ENCODE measurements around the gene PAX7. TPM values are rescaled to one million over a fixed set of nuclear protein-coding genes. Genes with fewer than 3 reads are reported as not detected.

Gene PAX7
- total RNA-seq, 1 donor from 2014 or later = not detected

GRCh38 chr1:18787825-18788385, 157.3 kb downstream of the PAX7 start:
- intact Hi-C loops (cut with DNase I) = no loop called here
- H3K4me3 ChIP-seq = no peak overlapping the region
- peaks cover 37% of the 10 kb centered on the region for H3K27me3 ChIP-seq
- no peak for DNase-seq
- no peak for TF ChIP-seq CTCF (IDR thresholded peaks at IDR 0.05)
- no peak for ATAC-seq
- no peaks in the 10 kb centered on the region for H3K4me1 ChIP-seq
- no peak overlapping the region for H3K27ac ChIP-seq
- H3K36me3 ChIP-seq = no peaks in the 10 kb centered on the region
- no peaks in the 10 kb centered on the region for H3K9me3 ChIP-seq

- Histone ChIP-seq H3K9me3 (no peaks in the 10 kb centered on the region), H3K27me3 (peaks cover 40% of the 10 kb centered on the region), H3K4me1 (no peaks in the 10 kb centered on the region), H3K27ac (no peak overlapping the region), H3K36me3 (no peaks in the 10 kb centered on the region), H3K4me3 (no peak overlapping the region)
- intact Hi-C loops (cut with DNase I) = no loop called here
- TF ChIP-seq CTCF (IDR thresholded peaks at IDR 0.05) = no peak
- no peak for DNase-seq
- ATAC-seq = no peak
These were observed 158.6 kb downstream of the PAX7 start for GRCh38 chr1:18789246-18789645.

- DNase-seq = no peak
- intact Hi-C loops (cut with DNase I) = no loop called here
These were observed 162.1 kb downstream of the PAX7 start for GRCh38 chr1:18792747-18793146.

GRCh38 chr1:18793164-18793563, 162.5 kb downstream of the PAX7 start:
- DNase-seq = no peak
- Histone ChIP-seq H3K27ac (no peak overlapping the region), H3K36me3 (no peaks in the 10 kb centered on the region), H3K4me3 (no peak overlapping the region), H3K4me1 (no peaks in the 10 kb centered on the region), H3K9me3 (no peaks in the 10 kb centered on the region), H3K27me3 (peaks cover 21% of the 10 kb centered on the region)
- no peak for TF ChIP-seq CTCF (IDR thresholded peaks at IDR 0.05)
- ATAC-seq = peak; percentile 12
- intact Hi-C loops (cut with DNase I) = no loop called here

More at GRCh38 chr1:18792747-18793146, 162.1 kb downstream of the PAX7 start:
- Histone ChIP-seq H3K4me3 (no peak overlapping the region), H3K36me3 (no peaks in the 10 kb centered on the region), H3K9me3 (no peaks in the 10 kb centered on the region), H3K4me1 (no peaks in the 10 kb centered on the region), H3K27me3 (peaks cover 21% of the 10 kb centered on the region), H3K27ac (no peak overlapping the region)
- TF ChIP-seq CTCF (IDR thresholded peaks at IDR 0.05) = no peak
- ATAC-seq = no peak

- DNase-seq (no peak), ATAC-seq (no peak)
- Histone ChIP-seq H3K27ac (no peak overlapping the region), H3K36me3 (no peaks in the 10 kb centered on the region), H3K4me3 (no peak overlapping the region), H3K4me1 (no peaks in the 10 kb centered on the region), H3K27me3 (peaks cover 21% of the 10 kb centered on the region), H3K9me3 (no peaks in the 10 kb centered on the region)
- intact Hi-C loops (cut with DNase I) = no loop called here
- no peak for TF ChIP-seq CTCF (IDR thresholded peaks at IDR 0.05)
These were observed 163.4 kb downstream of the PAX7 start for GRCh38 chr1:18794051-18794450.

GRCh38 chr1:18794561-18794960, 163.9 kb downstream of the PAX7 start:
- Histone ChIP-seq H3K4me3 (no peak overlapping the region), H3K27me3 (peaks cover 21% of the 10 kb centered on the region), H3K36me3 (no peaks in the 10 kb centered on the region), H3K4me1 (no peaks in the 10 kb centered on the region), H3K9me3 (no peaks in the 10 kb centered on the region), H3K27ac (no peak overlapping the region)
- DNase-seq = no peak
- TF ChIP-seq CTCF (IDR thresholded peaks at IDR 0.05) = no peak
- ATAC-seq = no peak
- intact Hi-C loops (cut with DNase I) = no loop called here
